Measurements from ENCODE around the gene QRSL1. TPM values are rescaled to one million over a fixed set of nuclear protein-coding genes. Genes with fewer than 3 reads are reported as not detected.
"Not testable (repeated sequence)": the region's sequence is repeated elsewhere in the genome, so short reads cannot be mapped to it uniquely, and the experiment has no call there.

Gene QRSL1
- polyA plus RNA-seq, 2 donors: 3.6 to 5.6 TPM

- Histone ChIP-seq H3K27ac (ENCODE audit: low read depth in 2 of 2, low read length in 1 of 2) (no peak overlapping the region), H3K27me3 (ENCODE audit: control insufficient read depth in 1 of 2, insufficient read depth in 2 of 2, low read length in 2 of 2) (no peaks in the 10 kb centered on the region), H3K9me3 (ENCODE audit: control insufficient read depth in 2 of 2, insufficient read depth in 1 of 2, low read depth in 1 of 2, low read length in 1 of 2) (no peaks in the 10 kb centered on the region), H3K36me3 (ENCODE audit: control insufficient read depth in 2 of 2, insufficient read depth in 2 of 2, low read length in 1 of 2) (peaks cover 0 to 2% of the 10 kb centered on the region in 2 donors), H3K4me3 (ENCODE audit: low read depth in 1 of 2, low read length in 2 of 2) (no peak overlapping the region), H3K4me1 (ENCODE audit: control insufficient read depth in 2 of 2, insufficient read depth in 2 of 2, low read length in 1 of 2) (no peaks in the 10 kb centered on the region)
- 86 to 88% methylated on average over 3 of the region's 3 CpGs for WGBS, 2 donors
Measured at GRCh38 chr6:106620931-106621672, 8.3 kb upstream of the QRSL1 start.

DNA sequence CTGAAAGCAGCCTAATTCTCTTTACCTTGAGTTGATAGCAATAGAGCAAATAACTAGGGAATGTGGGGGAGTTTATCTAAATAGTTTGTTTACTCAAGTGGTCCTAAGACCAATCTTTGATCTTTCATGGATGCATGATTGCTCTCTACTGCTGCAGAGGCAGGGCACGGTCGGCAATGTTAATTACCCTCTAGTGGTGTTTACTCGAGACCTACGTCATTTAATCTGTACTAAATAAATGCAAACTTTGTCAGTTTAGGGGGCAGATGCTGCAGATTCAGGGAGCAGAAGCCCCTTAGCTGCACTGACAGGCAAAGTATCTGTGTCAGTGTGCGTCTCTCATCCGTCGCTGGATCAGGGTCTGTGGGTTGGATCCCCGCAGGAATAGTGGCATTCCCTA lies 7.0 kb upstream of the QRSL1 start:
- H3K9me3 ChIP-seq (ENCODE audit: control insufficient read depth in 2 of 2, insufficient read depth in 1 of 2, low read depth in 1 of 2, low read length in 1 of 2): no peaks in the 10 kb centered on the region
- H3K4me1 ChIP-seq (ENCODE audit: control insufficient read depth in 2 of 2, insufficient read depth in 2 of 2, low read length in 1 of 2): no peaks in the 10 kb centered on the region
- 95 to 97% methylated on average over 8 of the region's 8 CpGs for WGBS, 2 donors
- no peak overlapping the region for H3K4me3 ChIP-seq (ENCODE audit: low read depth in 1 of 2, low read length in 2 of 2)
- H3K36me3 ChIP-seq (ENCODE audit: control insufficient read depth in 2 of 2, insufficient read depth in 2 of 2, low read length in 1 of 2): no peaks in the 10 kb centered on the region
- no peak overlapping the region for H3K27ac ChIP-seq (ENCODE audit: low read depth in 2 of 2, low read length in 1 of 2)
- H3K27me3 ChIP-seq (ENCODE audit: control insufficient read depth in 1 of 2, insufficient read depth in 2 of 2, low read length in 2 of 2): no peaks in the 10 kb centered on the region

GRCh38 chr6:106623039-106623438 lies 6.3 kb upstream of the QRSL1 start:
- Histone ChIP-seq H3K27ac (ENCODE audit: low read depth in 2 of 2, low read length in 1 of 2) (no peak overlapping the region), H3K4me3 (ENCODE audit: low read depth in 1 of 2, low read length in 2 of 2) (no peak overlapping the region), H3K36me3 (ENCODE audit: control insufficient read depth in 2 of 2, insufficient read depth in 2 of 2, low read length in 1 of 2) (no peaks in the 10 kb centered on the region), H3K9me3 (ENCODE audit: control insufficient read depth in 2 of 2, insufficient read depth in 1 of 2, low read depth in 1 of 2, low read length in 1 of 2) (no peaks in the 10 kb centered on the region), H3K4me1 (ENCODE audit: control insufficient read depth in 2 of 2, insufficient read depth in 2 of 2, low read length in 1 of 2) (no peaks in the 10 kb centered on the region), H3K27me3 (ENCODE audit: control insufficient read depth in 1 of 2, insufficient read depth in 2 of 2, low read length in 2 of 2) (no peaks in the 10 kb centered on the region)
- 88 to 91% methylated on average over 1 of the region's 1 CpG for WGBS, 2 donors

GRCh38 chr6:106626485-106626884 lies 2.9 kb upstream of the QRSL1 start:
- Histone ChIP-seq H3K27ac (ENCODE audit: low read depth in 2 of 2, low read length in 1 of 2) (no peak overlapping the region), H3K4me3 (ENCODE audit: low read depth in 1 of 2, low read length in 2 of 2) (no peak overlapping the region), H3K4me1 (ENCODE audit: control insufficient read depth in 2 of 2, insufficient read depth in 2 of 2, low read length in 1 of 2) (no peaks in the 10 kb centered on the region), H3K27me3 (ENCODE audit: control insufficient read depth in 1 of 2, insufficient read depth in 2 of 2, low read length in 2 of 2) (no peaks in the 10 kb centered on the region), H3K9me3 (ENCODE audit: control insufficient read depth in 2 of 2, insufficient read depth in 1 of 2, low read depth in 1 of 2, low read length in 1 of 2) (no peaks in the 10 kb centered on the region), H3K36me3 (ENCODE audit: control insufficient read depth in 2 of 2, insufficient read depth in 2 of 2, low read length in 1 of 2) (no peaks in the 10 kb centered on the region)
- 26 to 34% methylated on average over 2 of the region's 2 CpGs for WGBS, 2 donors

DNA sequence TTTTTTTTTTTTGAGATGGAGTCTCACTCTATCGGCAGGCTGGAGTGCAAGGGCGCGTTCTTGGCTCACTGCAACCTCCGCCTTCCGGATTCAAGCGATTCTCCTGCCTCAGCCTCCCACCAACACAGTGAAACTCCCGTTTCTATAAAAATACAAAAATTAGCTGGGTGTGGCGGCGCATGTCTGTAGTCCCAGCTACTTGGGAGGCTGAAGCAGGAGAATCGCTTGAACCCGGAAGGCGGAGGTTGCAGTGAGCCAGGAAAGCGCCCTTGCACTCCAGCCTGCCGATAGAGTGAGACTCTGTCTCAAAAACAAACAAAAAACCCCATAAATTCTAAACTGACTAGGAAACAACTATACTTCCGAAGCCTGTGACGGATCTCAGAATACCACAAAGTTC lies 1.6 kb upstream of the QRSL1 start:
- H3K9me3 ChIP-seq (ENCODE audit: control insufficient read depth in 2 of 2, insufficient read depth in 1 of 2, low read depth in 1 of 2, low read length in 1 of 2); H3K27me3 ChIP-seq (ENCODE audit: control insufficient read depth in 1 of 2, insufficient read depth in 2 of 2, low read length in 2 of 2); H3K36me3 ChIP-seq (ENCODE audit: control insufficient read depth in 2 of 2, insufficient read depth in 2 of 2, low read length in 1 of 2); H3K4me3 ChIP-seq (ENCODE audit: low read depth in 1 of 2, low read length in 2 of 2); H3K27ac ChIP-seq (ENCODE audit: low read depth in 2 of 2, low read length in 1 of 2); H3K4me1 ChIP-seq (ENCODE audit: control insufficient read depth in 2 of 2, insufficient read depth in 2 of 2, low read length in 1 of 2): not testable (repeated sequence)
- 93 to 94% methylated on average over 16 of the region's 16 CpGs for WGBS, 2 donors

- H3K27me3 ChIP-seq (ENCODE audit: control insufficient read depth in 1 of 2, insufficient read depth in 2 of 2, low read length in 2 of 2): no peaks in the 10 kb centered on the region
- no peaks in the 10 kb centered on the region for H3K36me3 ChIP-seq (ENCODE audit: control insufficient read depth in 2 of 2, insufficient read depth in 2 of 2, low read length in 1 of 2)
- H3K9me3 ChIP-seq (ENCODE audit: control insufficient read depth in 2 of 2, insufficient read depth in 1 of 2, low read depth in 1 of 2, low read length in 1 of 2): no peaks in the 10 kb centered on the region
- peak overlapping the region in 1 of 2 donors; percentile 44 for H3K27ac ChIP-seq (ENCODE audit: low read depth in 2 of 2, low read length in 1 of 2)
- H3K4me1 ChIP-seq (ENCODE audit: control insufficient read depth in 2 of 2, insufficient read depth in 2 of 2, low read length in 1 of 2): no peaks in the 10 kb centered on the region
- 15 to 18% methylated on average over 7 of the region's 7 CpGs for WGBS, 2 donors
- H3K4me3 ChIP-seq (ENCODE audit: low read depth in 1 of 2, low read length in 2 of 2): peak overlapping the region; percentile 78 to 100
Measured at GRCh38 chr6:106628658-106629102, 698 bp upstream of the QRSL1 start.

GRCh38 chr6:106629859-106630163 lies 433 bp downstream of the QRSL1 start:
- Histone ChIP-seq H3K27ac (ENCODE audit: low read depth in 2 of 2, low read length in 1 of 2) (peak overlapping the region; percentile 15 to 88), H3K4me1 (ENCODE audit: control insufficient read depth in 2 of 2, insufficient read depth in 2 of 2, low read length in 1 of 2) (no peaks in the 10 kb centered on the region), H3K4me3 (ENCODE audit: low read depth in 1 of 2, low read length in 2 of 2) (peak overlapping the region; percentile 78 to 100), H3K36me3 (ENCODE audit: control insufficient read depth in 2 of 2, insufficient read depth in 2 of 2, low read length in 1 of 2) (no peaks in the 10 kb centered on the region), H3K27me3 (ENCODE audit: control insufficient read depth in 1 of 2, insufficient read depth in 2 of 2, low read length in 2 of 2) (no peaks in the 10 kb centered on the region), H3K9me3 (ENCODE audit: control insufficient read depth in 2 of 2, insufficient read depth in 1 of 2, low read depth in 1 of 2, low read length in 1 of 2) (no peaks in the 10 kb centered on the region)
- WGBS, 2 donors: 1% methylated on average over 14 of the region's 14 CpGs

GRCh38 chr6:106630366-106630765 lies 988 bp downstream of the QRSL1 start:
- no peaks in the 10 kb centered on the region for H3K9me3 ChIP-seq (ENCODE audit: control insufficient read depth in 2 of 2, insufficient read depth in 1 of 2, low read depth in 1 of 2, low read length in 1 of 2)
- no peaks in the 10 kb centered on the region for H3K4me1 ChIP-seq (ENCODE audit: control insufficient read depth in 2 of 2, insufficient read depth in 2 of 2, low read length in 1 of 2)
- WGBS, 2 donors: 47 to 60% methylated on average over 5 of the region's 5 CpGs
- no peaks in the 10 kb centered on the region for H3K27me3 ChIP-seq (ENCODE audit: control insufficient read depth in 1 of 2, insufficient read depth in 2 of 2, low read length in 2 of 2)
- no peaks in the 10 kb centered on the region for H3K36me3 ChIP-seq (ENCODE audit: control insufficient read depth in 2 of 2, insufficient read depth in 2 of 2, low read length in 1 of 2)
- H3K27ac ChIP-seq (ENCODE audit: low read depth in 2 of 2, low read length in 1 of 2): no peak overlapping the region
- peak overlapping the region in 1 of 2 donors; percentile 100 for H3K4me3 ChIP-seq (ENCODE audit: low read depth in 1 of 2, low read length in 2 of 2)

- no peak overlapping the region for H3K4me3 ChIP-seq (ENCODE audit: low read depth in 1 of 2, low read length in 2 of 2)
- no peaks in the 10 kb centered on the region for H3K9me3 ChIP-seq (ENCODE audit: control insufficient read depth in 2 of 2, insufficient read depth in 1 of 2, low read depth in 1 of 2, low read length in 1 of 2)
- 74 to 86% methylated on average over 1 of the region's 1 CpG for WGBS, 2 donors
- H3K27ac ChIP-seq (ENCODE audit: low read depth in 2 of 2, low read length in 1 of 2): no peak overlapping the region
- no peaks in the 10 kb centered on the region for H3K36me3 ChIP-seq (ENCODE audit: control insufficient read depth in 2 of 2, insufficient read depth in 2 of 2, low read length in 1 of 2)
- no peaks in the 10 kb centered on the region for H3K4me1 ChIP-seq (ENCODE audit: control insufficient read depth in 2 of 2, insufficient read depth in 2 of 2, low read length in 1 of 2)
- H3K27me3 ChIP-seq (ENCODE audit: control insufficient read depth in 1 of 2, insufficient read depth in 2 of 2, low read length in 2 of 2): no peaks in the 10 kb centered on the region
Measured at GRCh38 chr6:106631346-106631745, 2.0 kb downstream of the QRSL1 start.

- 95 to 96% methylated on average over 5 of the region's 5 CpGs for WGBS, 2 donors
- H3K27me3 ChIP-seq (ENCODE audit: control insufficient read depth in 1 of 2, insufficient read depth in 2 of 2, low read length in 2 of 2): no peaks in the 10 kb centered on the region
- H3K4me3 ChIP-seq (ENCODE audit: low read depth in 1 of 2, low read length in 2 of 2): no peak overlapping the region
- no peaks in the 10 kb centered on the region for H3K4me1 ChIP-seq (ENCODE audit: control insufficient read depth in 2 of 2, insufficient read depth in 2 of 2, low read length in 1 of 2)
- H3K36me3 ChIP-seq (ENCODE audit: control insufficient read depth in 2 of 2, insufficient read depth in 2 of 2, low read length in 1 of 2): no peaks in the 10 kb centered on the region
- H3K27ac ChIP-seq (ENCODE audit: low read depth in 2 of 2, low read length in 1 of 2): no peak overlapping the region
- H3K9me3 ChIP-seq (ENCODE audit: control insufficient read depth in 2 of 2, insufficient read depth in 1 of 2, low read depth in 1 of 2, low read length in 1 of 2): no peaks in the 10 kb centered on the region
Measured at GRCh38 chr6:106634565-106634964, 5.2 kb downstream of the QRSL1 start.
